Stimulated activated CD4-positive, alpha-beta T cell treated with anti-CD3 and anti-CD28 coated beads, Interleukin-4, amount 100 ng/mL, for 1 hour (primary cell): ENCODE results near the gene IGIP.

Source experiments
- DNase-seq: peaks from one replicate; pipeline ENCODE4 v3.0.0-alpha.2; 2020

Gene IGIP

DNA sequence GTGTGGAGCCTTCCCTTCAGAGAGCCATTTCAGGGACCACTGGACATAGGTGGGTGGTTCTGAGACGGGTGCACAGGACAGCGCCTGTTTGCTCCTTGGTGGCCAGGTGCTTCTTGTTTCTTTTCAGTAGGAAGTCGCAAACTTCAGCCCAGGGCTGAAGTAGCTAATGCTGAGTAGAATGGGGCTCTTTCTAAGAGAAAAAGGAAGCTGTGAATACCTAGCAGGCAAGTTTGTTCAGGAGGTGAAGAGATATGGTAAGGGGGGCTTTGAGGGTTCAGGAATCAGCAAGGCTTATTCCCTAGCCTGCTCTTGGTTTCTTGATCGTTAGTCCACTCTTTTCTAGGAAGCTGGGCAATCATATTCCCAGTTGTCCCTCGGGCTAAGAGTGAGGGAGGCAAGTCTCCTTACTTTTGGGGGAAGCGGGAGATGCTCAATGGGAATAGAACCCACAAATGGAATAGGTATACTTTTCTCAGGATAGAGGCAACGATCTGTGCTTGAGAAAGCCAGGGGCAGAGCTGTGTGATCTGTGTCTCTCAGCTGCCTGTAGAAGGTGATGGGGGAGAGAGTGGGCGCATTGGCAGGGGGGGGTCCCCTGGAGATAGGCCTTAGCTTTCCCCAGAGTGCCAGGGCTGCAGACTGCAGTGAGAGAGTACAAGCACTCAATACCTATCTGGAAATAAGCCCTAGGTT lies 13.7 kb upstream of the IGIP start:
- no peak for DNase-seq

DNA sequence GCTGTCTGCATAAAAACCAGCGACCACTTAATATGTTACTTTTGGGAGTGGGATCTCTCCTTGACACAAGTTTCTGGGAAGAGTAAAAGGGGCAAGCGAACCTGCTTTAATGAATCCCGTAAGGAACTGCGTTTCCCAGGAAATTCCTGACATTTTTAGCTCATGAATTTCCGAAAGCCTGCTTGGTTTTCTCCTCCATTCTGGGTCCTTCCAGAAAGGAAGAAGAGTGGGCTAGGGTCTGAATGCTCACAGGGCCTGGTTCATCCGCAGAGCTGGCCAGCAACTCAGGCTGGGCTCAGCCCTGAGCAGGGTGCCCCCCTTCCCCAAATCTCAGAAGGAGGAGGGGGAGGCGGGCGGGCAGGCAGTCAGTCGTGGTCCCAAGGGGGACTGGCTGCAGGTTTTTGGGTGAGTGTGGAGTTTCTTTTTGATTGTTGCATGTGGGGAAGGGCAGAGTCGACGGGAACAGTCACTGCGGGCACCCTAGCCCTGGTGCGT lies 13.0 kb upstream of the IGIP start:
- no peak for DNase-seq

DNA sequence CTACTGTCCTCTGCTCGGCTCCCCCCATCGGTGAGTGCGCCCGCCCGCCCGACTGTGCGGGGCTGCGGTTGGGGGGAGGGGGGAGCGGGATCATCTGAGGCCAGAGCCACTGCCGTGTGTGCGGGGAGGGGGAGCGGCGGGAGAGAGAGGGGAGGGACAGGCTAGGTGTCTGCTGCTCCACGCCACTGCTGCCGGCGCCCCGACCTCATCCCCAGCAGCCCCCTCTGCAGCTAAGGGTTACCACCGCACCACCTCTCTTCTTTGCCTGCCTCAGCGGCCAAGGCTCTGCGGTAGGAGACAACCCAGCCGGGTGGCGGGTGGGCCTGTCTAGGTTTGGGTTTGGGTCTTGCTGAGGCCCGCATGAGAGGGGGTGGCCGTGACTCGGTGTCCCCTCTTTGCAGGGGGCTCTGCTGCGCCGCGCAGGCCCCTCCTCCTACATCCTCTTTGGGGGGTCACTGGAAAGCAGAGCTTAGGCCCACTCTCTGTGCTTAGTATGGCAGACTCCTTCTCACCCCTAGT lies 12.5 kb upstream of the IGIP start:
- DNase-seq: peak; percentile 16

DNA sequence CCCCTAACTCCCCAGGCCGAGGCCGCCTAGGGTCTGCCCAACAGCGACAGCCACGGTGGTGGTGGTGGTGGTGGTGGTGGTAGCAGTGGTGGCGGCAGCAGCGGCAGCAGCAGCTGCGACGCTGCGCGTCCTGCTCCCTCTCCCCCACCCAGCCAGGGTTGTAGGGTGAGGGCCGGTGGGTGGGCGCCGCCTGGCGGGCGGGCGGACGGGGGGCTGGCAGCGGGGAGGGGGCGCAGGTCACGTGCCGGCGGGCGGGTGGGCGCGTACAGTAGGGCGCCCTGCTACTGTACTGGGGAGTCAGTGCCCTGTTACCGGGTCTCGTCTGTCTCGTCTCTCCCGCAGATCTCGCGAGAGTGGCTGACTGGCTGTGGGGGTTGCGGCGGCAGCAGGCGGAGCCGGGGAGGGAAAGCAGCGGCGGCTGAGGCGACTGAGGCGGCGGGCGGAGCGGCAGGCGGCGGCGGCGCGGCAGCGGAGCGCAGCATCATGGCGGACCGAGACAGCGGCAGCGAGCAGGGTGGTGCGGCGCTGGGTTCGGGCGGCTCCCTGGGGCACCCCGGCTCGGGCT lies 12.0 kb upstream of the IGIP start, which contains the start of gene PURA:
PURA (plus strand) TSS at position 411 of the 565 bp plus-strand sequence; CDS start at position 484, 73 bp downstream.
- DNase-seq: peak; percentile 96

DNA sequence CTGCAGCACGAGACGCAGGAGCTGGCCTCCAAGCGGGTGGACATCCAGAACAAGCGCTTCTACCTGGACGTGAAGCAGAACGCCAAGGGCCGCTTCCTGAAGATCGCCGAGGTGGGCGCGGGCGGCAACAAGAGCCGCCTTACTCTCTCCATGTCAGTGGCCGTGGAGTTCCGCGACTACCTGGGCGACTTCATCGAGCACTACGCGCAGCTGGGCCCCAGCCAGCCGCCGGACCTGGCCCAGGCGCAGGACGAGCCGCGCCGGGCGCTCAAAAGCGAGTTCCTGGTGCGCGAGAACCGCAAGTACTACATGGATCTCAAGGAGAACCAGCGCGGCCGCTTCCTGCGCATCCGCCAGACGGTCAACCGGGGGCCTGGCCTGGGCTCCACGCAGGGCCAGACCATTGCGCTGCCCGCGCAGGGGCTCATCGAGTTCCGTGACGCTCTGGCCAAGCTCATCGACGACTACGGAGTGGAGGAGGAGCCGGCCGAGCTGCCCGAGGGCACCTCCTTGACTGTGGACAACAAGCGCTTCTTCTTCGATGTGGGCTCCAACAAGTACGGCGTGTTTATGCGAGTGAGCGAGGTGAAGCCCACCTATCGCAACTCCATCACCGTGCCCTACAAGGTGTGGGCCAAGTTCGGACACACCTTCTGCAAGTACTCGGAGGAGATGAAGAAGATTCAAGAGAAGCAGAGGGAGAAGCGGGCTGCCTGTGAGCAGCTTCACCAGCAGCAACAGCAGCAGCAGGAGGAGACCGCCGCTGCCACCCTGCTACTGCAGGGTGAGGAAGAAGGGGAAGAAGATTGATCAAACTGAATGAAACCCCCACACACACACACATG lies 11.2 kb upstream of the IGIP start:
- DNase-seq: peak; percentile 34

DNA sequence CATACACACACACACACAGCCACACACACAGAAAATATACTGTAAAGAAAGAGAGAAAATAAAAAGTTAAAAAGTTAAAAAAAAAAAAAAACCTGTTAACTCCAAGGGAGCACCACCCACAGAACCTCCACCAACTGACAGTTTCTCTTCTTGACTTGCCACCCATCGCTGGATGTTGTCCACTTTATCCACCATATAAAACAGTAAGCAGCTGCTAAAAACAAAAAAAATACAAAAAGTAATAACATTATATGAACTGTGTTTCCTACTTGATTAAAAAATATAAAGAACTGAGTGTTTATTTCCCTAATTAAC lies 10.6 kb upstream of the IGIP start:
- DNase-seq: no peak

DNA sequence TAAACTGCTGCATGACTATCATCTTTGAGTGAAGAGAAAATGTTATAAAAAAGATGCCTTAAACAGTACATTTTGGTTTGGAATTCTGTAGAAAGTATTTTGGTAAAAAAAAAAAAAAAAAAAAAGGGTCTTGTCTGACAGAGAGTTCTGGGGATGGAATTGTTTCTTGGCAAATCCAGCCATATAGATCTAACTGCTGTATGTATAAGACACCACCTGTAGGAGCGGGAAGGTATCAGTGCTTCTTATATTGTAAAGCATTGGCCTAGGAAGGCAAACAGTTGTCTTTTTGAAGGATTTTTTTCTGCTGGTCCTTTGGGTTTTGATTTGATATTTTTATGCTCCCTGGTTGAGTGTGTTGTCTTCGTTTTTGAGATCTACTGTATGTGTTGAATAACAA lies 9.0 kb upstream of the IGIP start:
- no peak for DNase-seq

DNA sequence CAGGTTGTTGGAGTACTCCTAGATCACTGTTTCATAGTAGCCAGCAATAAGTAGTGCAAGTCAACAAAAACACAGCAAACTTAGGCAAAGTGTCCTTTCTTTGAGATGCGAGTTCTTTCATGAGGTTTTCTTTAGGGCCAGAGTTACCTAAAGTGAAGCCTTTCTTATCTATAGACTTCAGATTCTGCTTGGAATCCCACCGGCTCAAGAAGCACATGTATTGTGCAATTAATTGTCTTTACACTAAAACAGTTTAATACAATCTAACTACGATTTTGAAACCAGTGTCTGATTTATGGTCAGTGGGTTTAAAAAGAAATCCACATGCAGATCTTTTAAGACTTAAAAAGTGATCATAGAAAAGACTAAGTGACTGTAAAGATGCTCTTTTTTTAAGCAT lies 8.2 kb upstream of the IGIP start:
- no peak for DNase-seq

DNA sequence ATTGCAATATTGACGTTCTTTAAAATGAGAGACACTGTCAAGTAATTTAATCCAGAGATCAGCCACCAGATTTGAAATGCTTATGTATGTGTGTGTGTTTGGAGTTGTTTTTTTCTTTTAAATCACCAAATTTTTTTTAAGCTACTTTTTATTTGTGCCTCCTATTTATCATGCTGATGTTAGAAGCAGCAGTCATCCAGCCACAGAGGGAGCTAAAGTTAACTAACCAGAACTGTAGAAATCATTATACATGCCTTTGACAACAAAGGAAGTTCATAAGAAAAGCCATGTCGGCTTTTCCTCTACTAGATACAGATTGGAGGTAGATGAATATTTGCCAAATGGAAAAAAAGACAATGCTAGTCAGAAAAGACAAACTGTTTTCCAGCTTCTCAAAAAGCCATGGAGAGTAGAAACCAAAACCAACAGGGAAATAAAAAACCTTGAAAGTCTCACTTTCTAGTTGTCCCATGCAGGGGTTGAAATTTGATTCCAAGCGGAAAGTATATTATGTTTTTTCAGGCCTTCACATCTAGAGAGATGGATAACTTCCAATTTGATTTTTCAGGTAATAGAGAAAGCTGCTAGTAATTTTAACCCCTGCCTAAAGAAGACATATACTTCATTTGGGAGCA lies 7.3 kb upstream of the IGIP start:
- no peak for DNase-seq

DNA sequence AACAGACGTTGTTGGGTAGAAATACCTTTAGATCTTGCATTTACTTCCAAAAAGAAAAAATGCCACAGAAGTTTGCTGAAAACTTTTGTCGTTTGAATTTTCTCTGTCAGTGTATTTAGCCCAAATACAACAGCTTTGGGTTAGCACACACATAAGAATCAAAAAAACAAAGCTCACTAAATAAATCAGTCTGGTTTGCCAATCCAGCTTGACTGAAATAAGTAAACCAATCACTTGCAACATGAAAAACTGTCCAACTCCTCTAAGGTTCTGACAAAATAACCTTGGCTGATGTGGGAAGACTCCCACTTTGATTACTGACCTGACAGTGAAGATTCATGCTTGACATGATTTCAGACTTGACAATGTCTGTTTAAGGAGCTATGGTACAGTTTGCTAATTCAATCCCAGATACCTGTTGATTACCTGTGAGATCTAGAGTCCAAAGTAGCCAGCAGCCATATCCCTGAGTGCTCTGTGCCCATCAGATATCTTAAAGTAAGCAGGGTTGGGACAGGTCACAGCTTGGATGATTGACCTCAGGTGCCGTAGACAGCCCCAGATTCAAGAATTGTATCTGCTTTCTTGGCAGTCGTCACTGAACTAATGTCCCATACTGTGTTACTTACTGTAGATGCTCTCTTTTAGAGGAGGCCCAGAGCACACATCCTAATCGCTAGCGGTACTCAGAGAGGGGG lies 727 bp downstream of the IGIP start:
- no peak for DNase-seq

DNA sequence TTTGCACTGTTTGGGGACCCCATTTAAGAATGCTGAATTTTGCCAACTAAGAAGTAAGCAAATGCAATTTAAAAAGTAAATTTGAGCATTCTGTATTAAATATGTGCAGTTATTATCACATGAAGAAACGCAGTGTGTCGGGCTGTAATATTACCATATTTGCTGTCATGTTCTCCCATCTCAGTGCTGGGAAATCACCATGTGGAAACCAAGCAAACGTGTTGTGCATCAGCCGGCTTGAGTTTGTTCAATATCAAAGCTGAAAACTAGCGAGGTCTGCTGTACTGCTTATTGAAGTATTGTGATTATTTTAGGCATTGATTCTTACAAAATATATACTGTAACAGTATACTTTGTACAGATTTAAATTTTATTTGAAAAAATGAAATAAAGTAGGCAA lies 2.6 kb downstream of the IGIP start:
- DNase-seq: no peak

DNA sequence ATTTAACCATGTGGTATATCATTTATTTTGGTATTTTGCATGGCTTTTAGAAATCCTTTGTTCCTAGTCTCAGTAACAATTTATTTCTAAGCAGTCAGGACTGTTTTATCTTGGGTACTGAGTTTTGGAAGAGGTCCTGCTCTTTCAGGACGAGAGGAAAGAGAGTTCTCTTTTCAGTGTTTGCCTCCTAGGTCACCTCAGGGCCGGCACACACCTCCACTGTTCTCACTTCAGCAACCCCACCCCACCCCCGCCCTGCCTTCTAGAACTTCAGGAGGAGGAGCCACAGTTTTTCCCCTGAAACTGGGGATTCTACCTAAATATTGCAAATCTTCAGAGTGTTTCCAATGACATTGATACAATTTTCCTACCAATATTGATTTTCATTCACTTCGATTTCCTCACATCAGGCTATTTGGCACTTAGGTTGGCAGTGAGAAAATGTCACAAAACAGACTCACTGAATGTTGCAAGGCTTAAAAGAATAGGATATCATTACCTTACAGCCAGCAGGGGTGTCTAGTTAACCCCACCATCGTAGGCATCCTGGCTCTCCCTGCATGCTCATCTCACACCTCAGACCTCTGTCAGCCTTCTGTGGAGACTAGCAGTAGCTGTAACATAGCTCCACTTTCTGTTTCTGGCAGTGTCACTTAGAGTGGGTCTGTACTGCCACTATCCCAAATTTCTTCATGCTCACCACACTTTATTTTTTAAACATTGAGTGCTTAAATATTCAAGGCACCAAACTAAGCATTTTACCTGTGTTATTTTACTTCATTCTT lies 5.4 kb downstream of the IGIP start:
- DNase-seq: no peak

DNA sequence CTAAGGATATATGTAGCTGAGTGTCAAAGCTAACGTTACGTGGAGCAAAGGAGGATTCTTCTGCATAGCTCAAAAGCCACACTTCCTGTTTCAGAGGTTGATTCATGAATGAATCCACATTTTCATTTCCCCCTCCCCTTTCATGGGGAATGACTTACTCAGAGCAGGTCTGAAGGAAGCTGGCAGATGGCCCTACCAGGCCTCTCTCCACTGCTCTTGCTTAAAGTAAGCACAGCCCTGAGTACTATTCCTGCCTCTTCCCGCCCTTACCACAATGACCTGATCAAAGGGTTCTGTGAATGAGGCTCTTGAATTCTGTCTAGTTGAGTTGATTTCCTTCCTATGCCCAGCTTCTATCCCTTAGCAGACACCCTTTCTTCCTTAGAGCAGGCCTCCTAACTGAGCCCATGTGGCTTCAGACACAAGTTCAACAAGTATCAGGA lies 6.3 kb downstream of the IGIP start:
- DNase-seq: no peak

DNA sequence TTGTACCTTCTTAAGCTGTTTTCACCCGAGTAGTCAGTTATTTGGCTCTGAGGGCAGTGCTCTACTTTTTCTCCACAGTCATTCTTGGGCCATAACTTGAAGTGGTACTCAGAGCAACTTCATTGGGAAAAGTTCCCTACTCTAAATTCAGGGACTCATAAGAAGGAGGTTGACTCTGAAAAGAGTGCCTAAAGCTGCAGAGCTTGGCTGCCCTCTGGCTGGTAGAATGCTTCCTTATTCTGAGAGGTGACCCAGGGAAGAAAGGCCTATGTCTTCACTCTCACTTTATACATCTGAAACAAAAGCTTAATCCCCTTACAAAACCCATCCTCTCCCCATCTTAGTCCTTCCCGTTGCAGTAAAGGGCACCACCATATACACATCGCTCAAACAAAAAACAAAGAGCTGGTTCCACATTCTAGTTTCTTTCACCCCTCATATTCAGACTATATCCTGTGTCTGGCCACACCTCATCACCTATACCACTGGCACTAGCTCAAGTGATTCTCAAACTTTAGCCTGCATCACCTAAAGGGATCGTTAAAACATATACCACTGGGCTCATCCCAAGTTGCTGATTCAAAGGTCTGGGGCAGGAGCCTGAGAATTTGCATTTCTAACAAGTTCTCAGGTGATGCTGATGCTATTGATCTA lies 7.9 kb downstream of the IGIP start:
- DNase-seq: no peak

DNA sequence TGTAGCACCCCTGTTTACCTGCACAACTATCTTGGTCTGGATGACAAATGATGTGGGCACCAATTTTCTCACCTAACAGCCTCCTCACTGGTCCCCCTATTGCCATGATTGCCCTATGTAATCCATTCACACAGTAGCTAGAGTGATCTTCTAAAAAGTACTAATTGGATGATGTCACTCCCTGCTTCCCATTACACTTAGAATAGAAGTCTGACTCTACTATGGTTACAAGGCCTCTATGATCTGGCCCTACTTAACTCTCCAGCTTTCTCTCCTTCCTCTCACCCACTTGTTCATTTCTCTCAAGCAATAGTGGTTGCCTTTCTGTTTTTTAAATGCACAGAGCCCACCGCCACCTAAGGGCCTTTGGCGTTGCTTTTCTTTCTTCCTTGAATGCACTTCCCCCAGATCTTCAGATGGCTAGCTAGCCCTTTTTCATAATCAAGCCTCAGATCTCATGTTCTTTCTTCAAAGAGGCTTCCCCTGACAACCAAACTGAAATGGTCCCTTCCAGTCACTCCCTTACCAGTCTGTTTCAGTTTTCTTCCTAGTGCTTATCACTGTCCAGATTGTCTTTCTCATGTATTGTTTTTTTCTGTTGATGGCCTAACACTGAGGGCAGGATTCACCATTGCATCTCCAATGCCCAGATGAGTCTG lies 8.7 kb downstream of the IGIP start:
- DNase-seq: no peak

DNA sequence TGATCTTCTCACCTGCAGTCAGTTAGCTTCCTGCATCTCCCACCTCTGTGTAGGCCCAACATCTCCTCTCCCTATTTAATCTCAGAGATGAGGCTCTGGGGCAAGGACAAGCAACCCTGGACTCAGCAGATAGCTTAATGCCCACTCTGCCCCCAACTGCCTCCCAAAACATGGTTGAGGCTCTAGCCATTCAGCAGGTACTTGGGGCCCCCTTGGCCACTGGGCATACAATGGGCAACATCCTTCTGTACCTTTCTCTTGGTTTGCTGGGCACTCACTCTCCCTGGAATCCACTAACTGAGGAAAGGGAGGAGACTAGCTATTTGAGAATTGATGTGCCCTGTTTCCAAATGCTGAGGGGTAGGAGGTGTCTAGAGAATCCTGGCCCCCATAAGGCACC lies 9.4 kb downstream of the IGIP start:
- no peak for DNase-seq

DNA sequence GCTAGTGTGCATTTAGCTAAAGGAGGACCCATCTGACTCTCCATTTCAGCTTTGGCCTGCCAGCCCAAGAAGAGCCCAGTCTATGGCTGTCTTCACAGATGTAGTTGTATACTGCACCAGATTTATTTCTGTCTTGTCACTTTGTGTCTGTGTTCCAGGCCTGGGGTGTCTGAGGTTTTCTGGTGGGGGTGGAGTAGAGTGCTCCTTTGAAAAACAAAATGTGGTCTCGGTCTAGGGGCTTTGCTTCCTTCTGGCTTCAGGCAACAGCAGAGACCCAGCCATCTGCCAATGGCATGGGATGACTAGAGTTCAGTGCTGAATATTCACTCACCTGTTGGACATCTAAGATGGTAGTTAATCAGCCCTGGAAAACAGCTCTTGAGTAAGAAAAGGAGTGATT lies 10.9 kb downstream of the IGIP start:
- no peak for DNase-seq

DNA sequence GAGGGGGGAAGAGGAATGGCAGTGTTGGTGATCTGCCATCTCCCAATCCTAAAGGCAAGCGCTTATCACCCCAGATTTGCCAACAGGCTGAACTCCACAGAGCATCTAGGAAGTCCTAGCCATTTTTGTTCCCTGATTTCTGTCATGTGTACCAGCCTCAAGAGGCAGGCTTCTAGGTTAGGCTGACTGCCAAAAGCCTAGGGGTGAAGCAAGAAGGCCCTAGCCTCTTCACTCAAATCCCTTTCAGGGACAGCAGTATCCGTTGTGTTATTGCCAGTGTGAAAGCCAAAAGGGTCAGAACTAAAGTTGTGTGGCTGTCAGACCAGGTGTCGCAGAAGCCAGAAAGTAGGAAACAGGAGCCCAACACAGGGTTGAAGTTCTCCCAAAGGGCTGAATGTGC lies 14.7 kb downstream of the IGIP start:
- DNase-seq: no peak

DNA sequence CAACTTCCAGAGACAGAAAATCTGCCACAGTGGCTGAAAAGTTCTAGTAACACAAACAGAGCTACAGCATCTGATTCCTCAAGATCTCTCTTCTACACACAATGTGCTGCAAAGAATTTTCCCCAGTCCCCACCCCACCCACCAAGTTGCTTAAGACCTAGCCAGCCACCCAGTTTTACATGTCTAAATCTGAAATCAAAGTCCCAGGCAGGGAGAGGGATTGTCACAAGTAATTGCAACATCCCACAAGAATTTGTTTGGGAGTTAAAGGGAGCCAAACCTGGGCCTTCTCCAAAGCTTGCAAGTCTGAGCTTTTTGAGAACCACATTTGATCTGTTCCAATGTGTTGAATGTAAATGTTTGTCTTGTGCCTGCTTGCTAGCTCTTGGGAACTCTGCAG lies 15.5 kb downstream of the IGIP start:
- no peak for DNase-seq

DNA sequence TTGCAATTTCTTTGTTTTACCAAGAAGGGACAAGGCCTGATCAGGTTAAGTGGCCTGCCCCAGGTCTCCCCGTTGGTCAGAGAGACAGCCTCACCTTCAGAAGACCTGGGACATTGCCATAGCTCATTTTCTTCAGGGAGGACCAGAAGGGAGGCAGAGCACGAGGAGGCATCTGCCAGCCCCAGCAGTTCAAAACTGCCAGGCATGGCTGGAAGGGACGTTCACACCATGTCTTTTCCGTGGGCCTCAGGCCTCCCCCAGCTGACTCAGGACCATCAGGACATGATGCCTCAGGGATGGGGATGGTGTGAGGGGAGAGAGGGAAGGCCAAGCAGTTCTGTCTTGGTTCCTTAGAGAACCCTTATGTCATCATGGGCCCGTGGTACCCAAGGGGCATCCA lies 16.5 kb downstream of the IGIP start:
- DNase-seq: no peak

DNA sequence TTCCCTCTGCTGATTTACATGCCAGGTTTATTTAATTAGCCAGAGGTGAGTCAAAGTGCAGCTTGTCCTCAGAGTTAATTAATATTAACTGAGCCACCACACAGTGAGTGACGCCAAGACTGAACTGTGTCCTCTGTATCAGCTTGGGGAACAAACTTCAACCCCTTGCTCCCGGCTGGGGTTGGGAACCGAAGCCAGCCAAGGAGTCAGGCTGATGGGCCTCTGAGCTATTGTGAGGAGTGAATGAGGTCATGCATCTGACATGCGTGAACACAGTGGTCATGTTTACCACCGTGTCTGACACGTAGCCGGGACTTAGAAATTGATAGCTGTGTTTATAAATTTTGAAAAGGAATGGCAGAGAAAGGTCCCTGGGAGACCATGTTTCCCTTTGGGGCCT lies 17.1 kb downstream of the IGIP start:
- DNase-seq: no peak
